Testis (tissue), 2 donors: ENCODE measurements around the gene ORM2.

Experiments used
- POLR2A ChIP-seq: fragments of 450-650 bp; IDR thresholded peaks from one replicate; pipeline ENCODE4 v1.6.1; 2017; ENCODE audit warnings: antibody characterized with exemption, mild to moderate bottlenecking, moderate library complexity
- TF ChIP-seq, protein P1 (sequence below), 3 experiments: fragments of 450-650 bp in 2 of 3; fragments of 200-600 bp in 1 of 3; sonication (generic) in 1 of 3; IDR thresholded peaks; one replicate each; pipeline ENCODE4 v1.5.1; 2016 to 2019; ENCODE audit warnings: antibody characterized with exemption in 3 of 3, mild to moderate bottlenecking in 2 of 3, moderate library complexity in 1 of 3

DNA sequence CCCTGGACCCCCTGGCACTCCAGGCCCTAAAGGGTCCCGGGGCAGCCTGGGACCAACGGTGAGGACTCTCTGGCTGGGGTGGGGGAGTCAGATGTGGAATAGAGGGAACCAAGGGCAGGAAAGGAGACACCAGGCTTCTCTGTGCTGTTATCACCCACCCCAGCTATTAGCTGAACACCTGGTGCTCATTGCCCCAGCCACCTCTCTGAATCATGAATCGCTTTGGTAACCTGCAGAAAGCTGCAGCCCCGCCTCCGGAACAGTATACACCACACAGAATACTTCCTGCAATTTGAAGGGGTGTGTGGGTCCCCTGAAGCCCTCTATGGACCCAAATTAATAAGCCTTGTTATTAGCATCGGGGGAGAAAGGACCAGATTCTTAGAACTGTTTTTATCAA lies 47.2 kb upstream of the ORM2 start:
- no peak for TF ChIP-seq POLR2A
- TF ChIP-seq, protein P1, sequence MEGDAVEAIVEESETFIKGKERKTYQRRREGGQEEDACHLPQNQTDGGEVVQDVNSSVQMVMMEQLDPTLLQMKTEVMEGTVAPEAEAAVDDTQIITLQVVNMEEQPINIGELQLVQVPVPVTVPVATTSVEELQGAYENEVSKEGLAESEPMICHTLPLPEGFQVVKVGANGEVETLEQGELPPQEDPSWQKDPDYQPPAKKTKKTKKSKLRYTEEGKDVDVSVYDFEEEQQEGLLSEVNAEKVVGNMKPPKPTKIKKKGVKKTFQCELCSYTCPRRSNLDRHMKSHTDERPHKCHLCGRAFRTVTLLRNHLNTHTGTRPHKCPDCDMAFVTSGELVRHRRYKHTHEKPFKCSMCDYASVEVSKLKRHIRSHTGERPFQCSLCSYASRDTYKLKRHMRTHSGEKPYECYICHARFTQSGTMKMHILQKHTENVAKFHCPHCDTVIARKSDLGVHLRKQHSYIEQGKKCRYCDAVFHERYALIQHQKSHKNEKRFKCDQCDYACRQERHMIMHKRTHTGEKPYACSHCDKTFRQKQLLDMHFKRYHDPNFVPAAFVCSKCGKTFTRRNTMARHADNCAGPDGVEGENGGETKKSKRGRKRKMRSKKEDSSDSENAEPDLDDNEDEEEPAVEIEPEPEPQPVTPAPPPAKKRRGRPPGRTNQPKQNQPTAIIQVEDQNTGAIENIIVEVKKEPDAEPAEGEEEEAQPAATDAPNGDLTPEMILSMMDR (IDR thresholded peaks at IDR 0.05) = no peak
